Neural progenitor cell (in vitro differentiated cells): ENCODE results near the gene LPCAT3.

Experiments used
- CTCF ChIP-seq: fragments of 200-600 bp; sonication (generic); IDR thresholded peaks from 2 replicates; pipeline ENCODE4 v1.5.1; 2017; ENCODE audit warnings: antibody characterized with exemption, mild to moderate bottlenecking
- EZH2 ChIP-seq: fragments of 200-600 bp; sonication (generic); IDR thresholded peaks from 2 replicates; pipeline ENCODE4 v1.6.1; 2017; ENCODE audit warnings: antibody characterized with exemption, mild to moderate bottlenecking, moderate library complexity

- no peak for TF ChIP-seq CTCF
- no peak for TF ChIP-seq EZH2
Measured at GRCh38 chr12:6964605-6965025, 53.7 kb downstream of the LPCAT3 start.
